HCT116 (cell line): ENCODE data around the gene GDI1.

ENCODE experiments used
- FOSL1 ChIP-seq: IDR thresholded peaks from 2 replicates; pipeline ENCODE4 v1.6.1; 2012; ENCODE audit warnings: low read depth
- POLR2A ChIP-seq: IDR thresholded peaks from 2 replicates; pipeline ENCODE4 v1.7.0; 2011; ENCODE audit warnings: borderline replicate concordance; ENCODE audit not compliant: insufficient read depth, insufficient read length; ENCODE audit errors: extremely low read depth
- ZFX ChIP-seq: fragments of 450-650 bp; IDR thresholded peaks from 2 replicates; pipeline ENCODE4 v1.6.1; 2017
- ZNF274 ChIP-seq: fragments of 200-500 bp; sonication (Bioruptor generic); IDR thresholded peaks from 2 replicates; pipeline ENCODE4 v1.6.1; 2014; ENCODE audit warnings: mild to moderate bottlenecking, low read depth, low read length, inconsistent platforms
- TF ChIP-seq, protein P1 (sequence below): IDR thresholded peaks from 2 replicates; pipeline ENCODE4 v1.6.1; 2012; ENCODE audit warnings: low read depth
- TF ChIP-seq, protein P2 (sequence below), 3 experiments: fragments of 200-600 bp in 1 of 3; sonication (generic) in 1 of 3; IDR thresholded peaks in 2 of 3; conservative IDR thresholded peaks in 1 of 3; 2 replicates each; pipeline ENCODE4 v1.5.1; 2012 to 2017; ENCODE audit warnings: low read depth in 2 of 3, low read length in 2 of 3, antibody characterized with exemption in 1 of 3, borderline replicate concordance in 1 of 3, control low read depth in 1 of 3, mild to moderate bottlenecking in 1 of 3, mixed read lengths in 1 of 3, mixed run types in 1 of 3, moderate library complexity in 1 of 3; ENCODE audit not compliant: insufficient read depth in 1 of 3
- TF ChIP-seq, protein P3 (sequence below): IDR thresholded peaks from 2 replicates; pipeline ENCODE4 v1.6.1; 2012

DNA sequence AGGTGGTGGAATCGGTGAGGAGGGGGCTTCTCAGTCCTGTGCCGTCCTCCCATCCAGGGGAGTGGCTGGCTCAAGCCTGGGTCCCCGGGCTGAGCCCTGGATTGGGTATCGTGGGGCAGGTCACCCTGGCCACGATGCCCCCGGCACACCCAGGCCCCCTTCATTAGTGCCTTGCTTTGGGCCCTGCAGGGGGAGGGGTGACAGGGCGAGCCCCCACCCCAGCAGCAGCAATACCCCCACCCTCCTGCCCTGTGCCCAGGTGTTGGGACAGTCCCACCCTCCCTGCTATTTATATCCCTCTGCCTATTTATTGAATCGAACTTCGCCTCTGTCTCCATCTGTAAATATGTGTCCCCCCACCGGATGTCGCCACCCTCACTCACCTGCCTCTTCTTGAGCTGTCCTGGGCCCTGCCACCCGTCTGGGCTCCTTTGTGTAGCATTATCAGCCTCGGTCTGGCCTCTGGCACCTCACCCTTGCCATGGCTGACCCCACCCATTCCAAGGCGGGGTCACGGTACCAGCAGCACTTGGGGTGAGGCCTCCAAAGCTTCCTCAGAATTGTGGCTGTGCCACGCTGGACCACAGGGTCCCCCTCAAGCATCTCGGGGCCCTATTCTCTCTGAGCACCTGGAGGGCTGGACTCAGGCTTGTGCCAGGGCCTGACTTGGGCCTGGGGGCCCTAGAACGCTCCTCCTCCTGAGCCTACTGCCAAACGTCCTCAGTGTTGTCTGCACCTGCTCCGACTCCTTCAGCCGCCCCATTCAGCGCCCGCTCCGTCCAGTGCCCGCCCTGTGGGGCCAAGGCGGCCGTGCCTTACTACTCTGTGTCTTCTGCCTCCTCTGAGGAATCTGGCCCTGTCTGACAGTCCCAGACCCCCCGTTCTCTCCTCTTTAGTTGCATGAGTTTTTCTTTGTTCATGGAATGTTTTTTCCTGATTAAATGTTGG, 36.0 kb downstream of the GDI1 start:
- TF ChIP-seq POLR2A (no peak), FOSL1 (no peak), ZNF274 (no peak), ZFX (no peak)
- TF ChIP-seq, protein P1, sequence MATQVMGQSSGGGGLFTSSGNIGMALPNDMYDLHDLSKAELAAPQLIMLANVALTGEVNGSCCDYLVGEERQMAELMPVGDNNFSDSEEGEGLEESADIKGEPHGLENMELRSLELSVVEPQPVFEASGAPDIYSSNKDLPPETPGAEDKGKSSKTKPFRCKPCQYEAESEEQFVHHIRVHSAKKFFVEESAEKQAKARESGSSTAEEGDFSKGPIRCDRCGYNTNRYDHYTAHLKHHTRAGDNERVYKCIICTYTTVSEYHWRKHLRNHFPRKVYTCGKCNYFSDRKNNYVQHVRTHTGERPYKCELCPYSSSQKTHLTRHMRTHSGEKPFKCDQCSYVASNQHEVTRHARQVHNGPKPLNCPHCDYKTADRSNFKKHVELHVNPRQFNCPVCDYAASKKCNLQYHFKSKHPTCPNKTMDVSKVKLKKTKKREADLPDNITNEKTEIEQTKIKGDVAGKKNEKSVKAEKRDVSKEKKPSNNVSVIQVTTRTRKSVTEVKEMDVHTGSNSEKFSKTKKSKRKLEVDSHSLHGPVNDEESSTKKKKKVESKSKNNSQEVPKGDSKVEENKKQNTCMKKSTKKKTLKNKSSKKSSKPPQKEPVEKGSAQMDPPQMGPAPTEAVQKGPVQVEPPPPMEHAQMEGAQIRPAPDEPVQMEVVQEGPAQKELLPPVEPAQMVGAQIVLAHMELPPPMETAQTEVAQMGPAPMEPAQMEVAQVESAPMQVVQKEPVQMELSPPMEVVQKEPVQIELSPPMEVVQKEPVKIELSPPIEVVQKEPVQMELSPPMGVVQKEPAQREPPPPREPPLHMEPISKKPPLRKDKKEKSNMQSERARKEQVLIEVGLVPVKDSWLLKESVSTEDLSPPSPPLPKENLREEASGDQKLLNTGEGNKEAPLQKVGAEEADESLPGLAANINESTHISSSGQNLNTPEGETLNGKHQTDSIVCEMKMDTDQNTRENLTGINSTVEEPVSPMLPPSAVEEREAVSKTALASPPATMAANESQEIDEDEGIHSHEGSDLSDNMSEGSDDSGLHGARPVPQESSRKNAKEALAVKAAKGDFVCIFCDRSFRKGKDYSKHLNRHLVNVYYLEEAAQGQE, result no peak
- TF ChIP-seq, protein P2, sequence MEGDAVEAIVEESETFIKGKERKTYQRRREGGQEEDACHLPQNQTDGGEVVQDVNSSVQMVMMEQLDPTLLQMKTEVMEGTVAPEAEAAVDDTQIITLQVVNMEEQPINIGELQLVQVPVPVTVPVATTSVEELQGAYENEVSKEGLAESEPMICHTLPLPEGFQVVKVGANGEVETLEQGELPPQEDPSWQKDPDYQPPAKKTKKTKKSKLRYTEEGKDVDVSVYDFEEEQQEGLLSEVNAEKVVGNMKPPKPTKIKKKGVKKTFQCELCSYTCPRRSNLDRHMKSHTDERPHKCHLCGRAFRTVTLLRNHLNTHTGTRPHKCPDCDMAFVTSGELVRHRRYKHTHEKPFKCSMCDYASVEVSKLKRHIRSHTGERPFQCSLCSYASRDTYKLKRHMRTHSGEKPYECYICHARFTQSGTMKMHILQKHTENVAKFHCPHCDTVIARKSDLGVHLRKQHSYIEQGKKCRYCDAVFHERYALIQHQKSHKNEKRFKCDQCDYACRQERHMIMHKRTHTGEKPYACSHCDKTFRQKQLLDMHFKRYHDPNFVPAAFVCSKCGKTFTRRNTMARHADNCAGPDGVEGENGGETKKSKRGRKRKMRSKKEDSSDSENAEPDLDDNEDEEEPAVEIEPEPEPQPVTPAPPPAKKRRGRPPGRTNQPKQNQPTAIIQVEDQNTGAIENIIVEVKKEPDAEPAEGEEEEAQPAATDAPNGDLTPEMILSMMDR (IDR thresholded peaks at IDR 0.05 in 2 of 3, conservative IDR thresholded peaks at IDR 0.05 in 1 of 3; ENCODE audit: borderline replicate concordance in 1 of 3, insufficient read depth in 1 of 3, low read depth in 2 of 3, low read length in 2 of 3), result no peak
- TF ChIP-seq, protein P3, sequence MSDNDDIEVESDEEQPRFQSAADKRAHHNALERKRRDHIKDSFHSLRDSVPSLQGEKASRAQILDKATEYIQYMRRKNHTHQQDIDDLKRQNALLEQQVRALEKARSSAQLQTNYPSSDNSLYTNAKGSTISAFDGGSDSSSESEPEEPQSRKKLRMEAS, result no peak
